ENCODE data around the gene RNF152. TPM values are rescaled to one million over a fixed set of nuclear protein-coding genes. Genes with fewer than 3 reads are reported as not detected.
A peak's percentile ranks its signal among the peaks of the same experiment; 100 is the strongest.

The RNF152 gene
- total and polyA plus RNA-seq, 8 donors = 11.0 to 17.3 (median 14.5) TPM

DNA sequence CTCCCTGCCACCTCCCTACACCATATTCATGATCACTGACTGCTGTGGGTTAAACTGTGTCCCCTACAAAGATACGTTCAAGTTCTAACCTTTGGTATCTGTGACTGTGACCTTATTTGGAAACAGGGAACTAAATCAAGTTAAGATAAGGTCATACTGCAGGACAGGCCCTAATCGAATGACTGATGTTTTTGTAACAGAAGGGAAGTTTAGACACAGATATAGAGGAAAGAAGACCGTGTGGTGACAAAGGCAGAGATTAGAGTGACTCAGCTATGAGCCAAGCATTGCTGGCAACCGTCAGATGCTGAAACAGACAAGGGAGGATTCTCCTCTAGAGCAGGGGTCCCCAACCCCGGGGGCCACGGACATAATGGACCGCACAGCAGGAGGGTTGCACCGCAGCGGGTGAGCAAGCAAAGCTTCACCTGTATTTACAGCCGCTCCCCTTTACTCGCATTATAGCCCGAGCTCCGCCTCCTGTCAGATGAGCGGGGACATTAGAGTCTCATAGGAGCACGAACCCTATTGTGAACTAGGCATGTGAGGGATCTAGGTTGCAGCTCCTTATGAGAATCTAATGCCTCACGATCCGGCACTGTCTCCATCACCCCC lies 28.9 kb upstream of the RNF152 start:
- no peaks in the 10 kb centered on the region for H3K4me1 ChIP-seq
- no peak overlapping the region for H3K4me3 ChIP-seq
- no peaks in the 10 kb centered on the region for H3K27me3 ChIP-seq
- TF ChIP-seq CTCF (IDR thresholded peaks at IDR 0.05) = no peak
- ATAC-seq (no peak), DNase-seq (peak in 1 of 4 donors; percentile 64)
- no peaks in the 10 kb centered on the region for H3K36me3 ChIP-seq
- intact Hi-C loops (cut with DNase I) = no loop called here
- no peak overlapping the region for H3K27ac ChIP-seq
- H3K9me3 ChIP-seq = no peaks in the 10 kb centered on the region

GRCh38 chr18:61917818-61918217 lies 25.0 kb upstream of the RNF152 start:
- intact Hi-C loops (cut with DNase I) = no loop called here
- no peaks in the 10 kb centered on the region for H3K4me1 ChIP-seq
- H3K36me3 ChIP-seq = no peaks in the 10 kb centered on the region
- TF ChIP-seq CTCF (IDR thresholded peaks at IDR 0.05) = no peak
- no peaks in the 10 kb centered on the region for H3K27me3 ChIP-seq
- DNase-seq (no peak), ATAC-seq (no peak)
- no peak overlapping the region for H3K4me3 ChIP-seq
- H3K9me3 ChIP-seq = no peaks in the 10 kb centered on the region
- no peak overlapping the region for H3K27ac ChIP-seq

DNA sequence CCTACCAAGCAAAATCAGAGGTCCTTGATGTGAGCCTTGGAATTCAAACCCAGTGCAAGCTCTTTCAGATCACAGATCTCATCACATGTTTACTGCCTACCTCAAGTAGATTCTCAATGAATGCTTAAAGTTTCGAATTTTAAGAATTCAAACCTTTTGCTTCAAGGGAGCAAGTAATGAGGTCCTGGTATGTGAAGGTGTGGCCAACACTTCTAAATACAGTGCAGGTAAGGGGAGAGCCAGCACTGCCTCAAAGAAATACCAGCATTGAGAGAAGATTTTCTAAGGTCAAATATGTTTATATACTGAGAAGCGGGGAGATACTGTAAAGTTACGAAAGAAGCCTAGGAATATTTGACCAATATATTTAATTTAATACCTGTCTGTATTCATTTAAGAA lies 19.7 kb upstream of the RNF152 start:
- no peak overlapping the region for H3K27ac ChIP-seq
- ATAC-seq = no peak

DNA sequence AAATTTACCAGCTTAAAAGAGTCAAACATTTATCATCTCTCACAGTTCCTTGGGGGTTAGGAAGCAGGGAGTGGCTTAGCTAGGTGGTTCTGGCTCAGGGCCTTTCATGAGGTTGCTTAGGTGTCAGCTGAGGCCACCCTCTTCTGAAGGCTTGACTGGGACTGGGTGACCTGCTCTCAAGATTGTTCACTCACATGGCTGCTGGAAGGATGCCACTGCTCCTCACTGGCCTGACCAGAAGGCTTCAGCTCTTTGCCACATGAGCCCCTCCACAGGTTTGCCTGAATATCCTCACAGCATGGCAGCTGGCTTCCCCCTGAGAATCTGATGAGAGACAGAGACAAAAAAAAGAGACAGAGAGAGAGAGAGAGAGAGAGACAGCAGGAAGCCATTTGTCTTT lies 17.3 kb upstream of the RNF152 start:
- ATAC-seq (no peak), DNase-seq (no peak)
- no peak for TF ChIP-seq CTCF (IDR thresholded peaks at IDR 0.05)
- Histone ChIP-seq H3K4me3 (no peak overlapping the region), H3K27me3 (no peaks in the 10 kb centered on the region), H3K4me1 (no peaks in the 10 kb centered on the region), H3K9me3 (no peaks in the 10 kb centered on the region), H3K27ac (no peak overlapping the region), H3K36me3 (no peaks in the 10 kb centered on the region)
- intact Hi-C loops (cut with DNase I) = no loop called here

More for the DNA sequence above, 19.7 kb upstream of the RNF152 start:
- no peaks in the 10 kb centered on the region for H3K9me3 ChIP-seq
- TF ChIP-seq CTCF (IDR thresholded peaks at IDR 0.05) = no peak
- H3K36me3 ChIP-seq = no peaks in the 10 kb centered on the region
- intact Hi-C loops (cut with DNase I) = no loop called here
- no peaks in the 10 kb centered on the region for H3K4me1 ChIP-seq
- no peak for DNase-seq
- no peak overlapping the region for H3K4me3 ChIP-seq
- no peaks in the 10 kb centered on the region for H3K27me3 ChIP-seq

GRCh38 chr18:61908661-61909060 lies 15.9 kb upstream of the RNF152 start:
- Histone ChIP-seq H3K27ac (no peak overlapping the region), H3K9me3 (no peaks in the 10 kb centered on the region), H3K4me1 (no peaks in the 10 kb centered on the region), H3K36me3 (no peaks in the 10 kb centered on the region), H3K4me3 (no peak overlapping the region), H3K27me3 (no peaks in the 10 kb centered on the region)
- TF ChIP-seq CTCF (IDR thresholded peaks at IDR 0.05) = no peak
- DNase-seq (no peak), ATAC-seq (no peak)
- intact Hi-C loops (cut with DNase I) = loop anchor here in 1 of 2 donors (10.0 kb wide), 1 partner anchor 216 kb away; no protein-coding TSS in a partner anchor

All from left lung (tissue), 10 donors.